SW 1271 (cell line): Measurements from ENCODE around the gene SUSD4.
"Not testable (repeated sequence)": the region's sequence is repeated elsewhere in the genome, so short reads cannot be mapped to it uniquely, and the experiment has no call there.

Experiments used
- DNase-seq, 2 experiments: peaks; one replicate each; lab custom pipeline; 2025; lab: John Stamatoyannopoulos, UW

The SUSD4 gene, protein sequence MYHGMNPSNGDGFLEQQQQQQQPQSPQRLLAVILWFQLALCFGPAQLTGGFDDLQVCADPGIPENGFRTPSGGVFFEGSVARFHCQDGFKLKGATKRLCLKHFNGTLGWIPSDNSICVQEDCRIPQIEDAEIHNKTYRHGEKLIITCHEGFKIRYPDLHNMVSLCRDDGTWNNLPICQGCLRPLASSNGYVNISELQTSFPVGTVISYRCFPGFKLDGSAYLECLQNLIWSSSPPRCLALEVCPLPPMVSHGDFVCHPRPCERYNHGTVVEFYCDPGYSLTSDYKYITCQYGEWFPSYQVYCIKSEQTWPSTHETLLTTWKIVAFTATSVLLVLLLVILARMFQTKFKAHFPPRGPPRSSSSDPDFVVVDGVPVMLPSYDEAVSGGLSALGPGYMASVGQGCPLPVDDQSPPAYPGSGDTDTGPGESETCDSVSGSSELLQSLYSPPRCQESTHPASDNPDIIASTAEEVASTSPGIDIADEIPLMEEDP

DNA sequence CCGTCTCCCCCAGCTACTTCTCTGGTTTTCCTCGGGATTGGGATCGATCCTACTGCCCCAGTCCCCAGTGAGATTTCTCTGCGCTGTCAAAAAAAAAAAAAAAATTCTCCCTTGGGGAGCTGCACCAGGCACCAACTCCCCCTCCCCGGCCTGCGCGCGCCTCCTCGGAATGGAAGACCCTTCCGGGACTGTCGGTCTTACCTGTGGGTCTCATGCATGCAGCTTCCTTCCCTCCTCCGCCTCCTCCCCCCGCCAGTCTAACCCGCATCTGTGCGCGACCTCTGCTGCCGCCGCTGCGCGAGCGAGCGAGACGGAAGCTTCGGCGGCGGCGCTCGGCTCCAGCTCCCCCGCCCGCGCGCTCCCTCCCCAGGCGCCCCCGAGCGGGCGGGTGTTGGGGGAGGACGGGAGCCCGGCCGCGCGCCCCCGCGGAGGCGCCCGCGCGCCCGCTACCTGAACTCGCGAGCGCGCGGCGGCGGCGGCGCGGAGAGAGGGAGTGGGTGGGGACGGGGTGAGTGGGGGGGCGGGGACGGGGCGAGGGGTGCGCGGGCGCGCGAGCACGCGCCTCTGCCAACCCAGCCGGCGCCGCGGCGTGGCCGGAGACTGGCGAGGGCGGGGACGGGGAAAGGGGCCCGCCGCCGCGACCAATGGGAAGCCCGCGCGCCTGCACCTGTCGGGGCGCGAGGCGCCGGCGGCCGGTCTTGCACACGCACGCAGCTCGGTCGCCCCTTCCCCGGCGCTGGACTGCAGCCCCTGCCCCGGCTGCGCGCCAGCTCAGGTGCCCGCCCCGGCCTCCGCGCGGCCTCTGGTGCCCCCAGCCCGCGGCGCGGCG is at the start of gene SUSD4:
TSS of gene SUSD4 (minus strand) at position 321 of the 829 bp plus-strand sequence. CDS start 751 bp downstream, outside the sequence.
- DNase-seq: no peak

DNA sequence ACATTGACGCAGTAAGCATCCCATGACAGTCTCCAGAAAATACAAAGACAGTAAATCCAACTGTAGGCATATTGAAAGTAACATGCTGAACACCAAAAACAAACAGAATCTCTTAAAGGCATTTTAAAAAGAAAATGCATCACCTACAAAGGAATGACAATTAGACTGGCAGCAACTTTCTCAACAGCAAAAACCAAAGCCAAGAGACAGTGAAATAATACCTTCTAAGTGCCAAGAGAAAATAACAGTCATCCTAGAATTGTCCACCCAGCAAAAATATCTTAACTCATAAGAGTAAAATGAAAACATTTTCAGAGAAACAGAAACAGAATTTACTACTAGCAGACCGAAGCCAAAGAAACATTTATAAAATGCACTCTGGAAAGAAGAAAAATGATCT is 49.2 kb upstream of the SUSD4 start:
- no peak for DNase-seq

DNA sequence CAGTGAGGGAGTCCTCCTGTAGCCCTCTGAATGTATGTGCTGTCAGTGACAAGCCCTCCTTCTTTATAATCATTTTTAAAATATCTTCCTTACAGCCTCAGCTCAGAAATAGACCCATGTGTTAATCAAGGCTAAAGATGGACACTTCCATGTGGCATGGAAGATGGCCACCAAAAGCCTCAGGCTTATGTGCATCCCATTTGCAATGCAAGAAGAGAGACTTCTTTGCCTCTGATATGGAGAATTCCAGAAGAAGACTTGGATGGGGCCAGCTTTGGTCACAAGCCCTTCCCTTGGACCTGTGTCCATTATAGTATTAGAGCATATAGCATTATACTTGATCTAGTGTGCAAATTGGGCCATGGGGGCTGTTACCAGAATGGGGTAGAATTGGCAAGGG is 47.7 kb upstream of the SUSD4 start:
- DNase-seq: no peak

DNA sequence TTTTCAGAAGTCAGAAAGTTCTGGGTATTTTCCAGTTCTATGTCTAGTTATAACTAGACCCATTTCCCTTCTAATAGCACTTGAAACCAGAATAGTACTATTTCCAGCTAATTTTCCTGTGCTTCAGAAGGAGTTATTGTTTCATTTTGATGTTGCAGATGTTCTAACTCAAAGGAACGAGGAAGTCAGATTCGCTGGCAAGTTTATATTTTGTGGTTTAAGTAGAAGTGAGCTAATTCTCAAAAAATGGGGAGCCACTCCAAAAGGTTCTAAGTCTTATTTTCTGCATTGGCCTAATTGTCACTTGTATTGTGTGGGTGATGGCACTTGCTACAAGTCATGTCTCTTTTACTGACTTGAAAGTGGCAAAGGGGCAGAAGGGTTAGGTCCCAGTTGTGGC is 47.3 kb upstream of the SUSD4 start:
- no peak for DNase-seq

DNA sequence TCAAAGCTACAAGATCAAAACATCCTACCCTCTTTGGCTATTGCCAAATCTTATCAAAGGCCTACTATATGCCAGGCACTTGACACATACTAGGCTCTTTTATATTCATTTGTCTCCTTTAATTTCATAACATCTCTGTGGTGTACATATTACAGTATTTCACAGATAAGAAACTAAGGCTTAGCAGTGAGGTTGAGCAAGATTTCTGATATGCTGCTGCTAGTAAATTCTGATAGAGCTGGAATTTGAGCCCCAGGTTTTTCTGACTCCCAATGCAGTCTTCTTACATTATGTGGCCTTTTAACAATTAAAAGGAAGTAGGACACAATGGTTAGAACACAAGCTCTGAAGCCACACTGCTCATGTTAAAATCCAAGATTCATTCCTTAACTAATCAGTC is 46.1 kb upstream of the SUSD4 start:
- no peak for DNase-seq

DNA sequence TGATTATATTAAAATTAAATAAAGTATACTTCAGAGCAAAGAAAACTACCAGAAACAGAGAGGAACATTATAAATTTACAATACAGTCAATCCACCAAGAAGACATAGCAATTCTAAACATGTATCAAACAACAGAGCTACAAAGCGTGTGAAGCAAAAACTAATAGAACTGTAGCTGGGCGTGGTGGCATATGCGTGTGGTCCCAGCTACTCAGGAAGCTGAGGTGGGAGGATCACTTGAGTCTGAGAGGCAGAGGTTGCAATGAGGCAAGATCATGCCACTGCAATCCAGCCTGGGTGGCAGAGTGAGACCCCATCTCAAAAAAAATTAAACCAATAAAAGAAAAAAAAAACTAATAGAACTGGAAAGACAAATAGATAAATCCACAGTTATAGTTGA is 41.5 kb upstream of the SUSD4 start:
- DNase-seq: no peak

DNA sequence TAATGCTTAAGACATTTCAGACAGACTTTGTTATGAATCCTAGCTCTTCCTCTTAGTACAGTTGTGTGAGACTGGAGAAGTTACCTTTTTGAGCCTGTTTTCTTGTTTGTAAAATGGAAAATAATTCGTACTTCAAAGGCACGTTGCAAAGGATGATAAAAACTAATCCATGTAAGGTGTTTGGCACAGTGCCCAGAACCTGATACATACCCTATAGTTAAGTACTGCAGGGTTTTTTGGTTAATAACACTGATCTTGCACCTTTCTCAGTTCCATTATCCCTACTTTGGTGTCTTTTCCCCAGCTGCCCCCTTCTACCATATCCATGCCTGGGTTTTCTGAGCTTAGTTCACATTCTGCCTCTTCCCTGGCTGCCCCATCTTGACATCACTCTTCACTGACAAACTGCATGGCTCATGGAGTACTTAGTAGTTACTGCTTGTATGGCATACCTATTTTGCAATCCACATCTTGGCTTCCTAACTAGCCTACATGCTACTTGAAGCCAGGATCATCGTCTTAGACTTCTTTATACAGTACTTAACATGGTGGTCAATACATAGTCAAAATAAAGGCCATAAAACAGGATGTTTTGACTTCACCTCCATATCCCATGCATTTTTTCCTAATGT is 39.3 kb upstream of the SUSD4 start:
- no peak for DNase-seq

DNA sequence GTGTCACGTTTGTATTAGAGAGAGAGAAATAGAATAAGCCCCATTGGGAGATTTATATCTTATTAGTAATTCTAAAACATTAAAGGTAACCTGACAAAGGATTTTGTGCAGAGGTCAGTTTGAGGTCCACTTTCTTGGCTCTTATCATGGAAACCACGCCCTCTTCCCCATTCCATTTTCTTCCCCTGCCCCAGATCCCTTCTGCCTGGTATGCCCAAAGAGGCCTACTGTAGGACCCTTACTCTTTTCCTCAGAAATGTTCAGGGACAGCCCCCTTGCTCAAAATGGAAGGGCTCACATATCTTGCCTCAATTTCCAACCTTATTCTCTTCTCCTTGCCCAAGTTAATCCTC is 38.8 kb upstream of the SUSD4 start:
- DNase-seq: no peak

DNA sequence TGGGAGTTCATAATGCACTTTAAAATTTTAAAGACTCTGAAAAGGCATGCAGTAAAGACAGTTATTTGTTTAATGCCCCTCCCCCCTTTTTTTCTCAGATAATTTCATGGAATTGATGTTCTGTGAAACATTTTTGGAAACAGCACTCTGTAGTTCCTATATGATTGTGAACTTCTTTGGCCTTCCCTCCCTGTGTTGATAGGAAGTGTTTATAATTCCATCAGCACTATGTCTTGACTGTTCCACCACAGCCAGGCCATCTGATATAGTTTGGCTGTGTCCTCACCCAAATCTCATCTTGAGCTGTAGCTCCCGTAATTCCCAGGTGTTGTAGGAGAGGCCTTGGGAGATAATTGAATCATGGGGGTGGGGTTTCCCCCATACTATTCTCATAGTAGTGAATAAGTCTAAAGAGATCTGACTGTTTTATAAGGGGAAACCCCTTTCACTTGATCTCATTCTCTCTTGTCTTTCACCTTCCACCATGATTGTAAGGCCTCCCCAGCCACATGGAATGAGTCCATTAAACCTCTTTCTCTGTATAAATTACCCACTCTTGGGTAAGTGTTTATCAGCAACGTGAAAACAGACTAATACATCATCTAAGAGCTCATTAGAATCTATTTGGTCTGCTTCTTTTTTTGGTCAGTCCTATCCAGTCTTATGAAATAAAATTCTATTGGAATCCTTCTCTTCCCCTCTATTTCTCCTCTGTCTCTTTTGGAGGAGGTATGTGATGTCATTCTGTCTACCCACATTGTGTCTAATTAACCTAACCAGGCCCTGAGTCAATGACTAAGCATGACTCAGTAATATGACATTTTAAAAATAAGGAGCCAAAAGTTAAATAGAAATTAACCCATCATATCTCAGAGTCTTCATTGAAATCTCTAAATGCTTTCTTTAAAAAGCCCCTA is 38.2 kb upstream of the SUSD4 start:
- no peak for DNase-seq

DNA sequence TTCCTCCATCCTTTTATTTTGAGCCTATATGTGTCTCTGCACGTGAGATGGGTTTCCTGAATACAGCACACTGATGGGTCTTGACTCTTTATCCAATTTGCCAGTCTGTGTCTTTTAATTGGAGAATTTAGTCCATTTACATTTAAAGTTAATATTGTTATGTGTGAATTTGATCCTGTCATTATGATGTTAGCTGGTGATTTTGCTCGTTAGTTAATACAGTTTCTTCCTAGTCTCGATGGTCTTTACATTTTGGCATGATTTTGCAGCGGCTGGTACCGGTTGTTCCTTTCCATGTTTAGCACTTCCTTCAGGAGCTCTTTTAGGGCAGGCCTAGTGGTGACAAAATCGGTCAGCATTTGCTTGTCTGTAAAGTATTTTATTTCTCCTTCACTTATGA is 35.4 kb upstream of the SUSD4 start:
- not testable (repeated sequence) for DNase-seq

DNA sequence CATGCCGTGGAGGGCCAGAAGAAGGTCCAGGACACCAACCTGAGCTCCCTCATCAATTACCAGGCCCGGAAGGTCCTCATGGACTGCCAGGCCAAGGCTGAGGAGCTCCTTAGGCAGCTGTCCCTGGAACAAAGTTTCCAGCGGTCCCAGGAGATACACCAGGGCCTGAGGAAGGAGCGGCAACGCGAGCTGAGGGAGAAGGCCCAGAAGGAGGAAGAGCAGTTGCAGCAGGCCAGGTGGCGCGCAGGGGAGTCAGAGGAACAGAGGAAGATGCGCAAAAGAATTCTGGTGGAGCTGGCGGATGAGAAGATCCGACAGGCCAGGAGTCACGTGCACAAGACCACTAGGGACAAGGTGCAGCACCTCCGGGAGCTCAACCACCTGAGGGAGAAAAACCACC is 30.7 kb upstream of the SUSD4 start:
- DNase-seq: no peak

DNA sequence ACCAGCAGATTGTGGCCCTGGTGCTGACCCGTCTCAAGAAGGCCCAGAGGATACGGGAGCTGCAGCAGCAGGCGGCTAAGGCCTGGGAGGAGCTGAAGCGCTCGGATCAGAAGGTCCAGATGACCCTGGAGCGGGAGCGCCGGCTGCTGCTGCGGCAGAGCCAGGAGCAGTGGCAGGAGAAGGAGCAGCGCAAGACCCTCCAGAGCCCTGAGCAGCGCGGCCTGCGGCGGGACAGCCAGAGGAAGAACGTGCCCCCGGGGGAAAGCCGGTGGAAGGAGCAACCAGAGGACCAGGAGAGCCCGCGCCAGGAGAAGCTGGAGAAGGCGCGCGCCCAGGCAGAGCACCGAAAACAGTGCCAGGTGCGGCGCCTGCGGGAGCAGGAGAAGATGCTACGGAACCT is 30.3 kb upstream of the SUSD4 start:
- no peak for DNase-seq

DNA sequence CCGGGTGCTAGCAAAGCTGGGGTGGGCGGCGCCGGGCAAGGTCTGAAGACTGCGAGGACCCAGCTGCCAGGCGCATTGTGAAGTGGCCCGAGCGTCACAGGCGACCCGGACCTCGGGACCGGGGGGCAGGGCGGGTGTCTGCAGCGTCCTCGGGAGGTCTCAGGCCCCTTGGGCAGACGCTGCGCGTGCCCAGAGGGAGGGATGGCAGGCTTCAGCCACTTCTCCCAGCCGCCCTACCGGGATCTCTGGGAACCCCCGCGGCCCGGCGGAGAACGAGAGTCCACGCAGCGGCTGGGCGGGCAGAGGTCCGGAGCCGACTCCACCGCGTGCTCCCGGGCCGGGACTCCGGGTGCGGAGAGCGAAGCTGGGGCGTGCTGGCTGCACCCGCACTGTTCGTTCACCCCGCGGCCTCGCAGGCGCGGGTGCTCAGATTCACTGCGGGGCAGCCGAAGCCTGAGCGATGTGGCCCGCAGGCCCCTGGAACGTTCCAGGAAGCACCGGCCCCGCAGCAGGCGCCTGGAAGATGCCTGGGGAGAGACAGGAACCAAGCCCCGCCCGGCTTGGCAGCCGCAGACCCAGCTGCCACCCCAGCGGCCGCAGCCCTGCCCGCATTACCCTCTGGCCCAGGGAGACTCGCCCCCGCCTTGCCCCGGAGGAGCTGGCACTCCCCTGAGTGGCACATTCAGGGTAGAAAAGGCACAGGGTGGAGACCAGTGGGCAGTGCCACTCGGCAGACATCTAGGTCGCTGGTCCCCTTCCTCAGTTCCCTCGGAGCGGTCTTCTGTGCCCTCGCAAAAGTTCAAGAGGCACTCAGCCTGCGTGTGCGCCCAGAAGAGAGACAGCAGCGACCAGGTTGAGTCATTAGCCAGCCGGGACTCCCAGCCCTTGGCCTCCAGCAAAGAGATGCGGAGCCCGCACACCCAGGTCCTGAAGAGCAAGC is 29.6 kb upstream of the SUSD4 start, which contains the start of gene CCDC185:
TSS of gene CCDC185 (plus strand) at position 141 of the 940 bp plus-strand sequence. CDS start at position 202, 61 bp downstream.
- DNase-seq: no peak

DNA sequence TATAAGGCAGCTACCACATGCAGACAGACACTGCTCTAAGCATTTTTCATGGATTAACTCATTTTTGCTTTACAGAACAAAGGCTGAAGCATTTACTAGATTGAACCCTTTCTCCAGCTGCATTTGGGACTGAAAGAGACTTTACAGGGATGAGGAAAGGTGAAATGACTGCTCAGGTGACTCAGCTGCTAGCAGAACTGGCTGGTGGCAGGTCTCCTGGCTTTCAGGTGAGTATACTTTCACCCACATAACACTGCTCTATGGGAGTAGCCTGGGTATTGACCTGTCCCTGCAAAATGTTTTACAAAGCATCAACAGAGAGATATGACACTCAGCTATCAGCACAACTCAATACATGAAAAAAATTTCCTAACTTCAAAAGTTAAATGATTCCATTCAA is 26.6 kb upstream of the SUSD4 start:
- DNase-seq: no peak

DNA sequence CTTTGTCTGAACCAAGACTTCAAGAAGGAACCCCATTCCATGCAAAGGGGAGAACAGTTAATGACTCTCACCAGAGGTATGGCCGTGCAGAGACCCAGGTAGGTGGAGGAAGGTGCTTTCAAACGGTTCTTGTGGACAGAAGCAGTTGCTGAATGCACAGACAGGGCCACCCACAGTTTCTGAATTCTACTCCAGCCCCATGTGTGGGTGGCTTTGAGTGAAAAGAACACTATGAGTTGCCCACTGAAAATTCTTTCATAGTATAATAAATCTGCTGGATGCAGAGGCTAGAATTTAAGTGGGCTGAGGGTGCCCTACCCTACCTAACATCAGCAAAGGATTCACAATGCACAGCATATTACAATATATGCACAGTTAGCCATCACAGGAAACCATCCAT is 22.0 kb upstream of the SUSD4 start:
- DNase-seq: no peak

DNA sequence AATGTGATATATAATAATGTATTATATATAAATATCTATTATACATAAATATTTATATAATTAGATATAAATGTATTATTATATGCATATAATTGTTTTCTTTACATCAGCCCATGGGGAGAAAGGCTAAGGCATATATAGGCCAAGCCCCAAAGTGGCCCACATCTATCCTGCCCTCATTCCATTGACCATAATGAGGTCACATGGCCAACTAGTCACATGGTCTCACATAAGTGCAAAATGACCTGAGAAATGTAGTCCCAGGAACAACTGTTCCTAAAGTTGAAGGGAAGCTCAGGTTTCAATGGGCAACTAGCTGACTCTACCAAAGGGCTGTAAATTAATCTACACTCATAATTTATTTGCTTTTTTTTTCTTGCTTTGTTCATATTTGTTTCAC is 14.8 kb upstream of the SUSD4 start:
- no peak for DNase-seq

DNA sequence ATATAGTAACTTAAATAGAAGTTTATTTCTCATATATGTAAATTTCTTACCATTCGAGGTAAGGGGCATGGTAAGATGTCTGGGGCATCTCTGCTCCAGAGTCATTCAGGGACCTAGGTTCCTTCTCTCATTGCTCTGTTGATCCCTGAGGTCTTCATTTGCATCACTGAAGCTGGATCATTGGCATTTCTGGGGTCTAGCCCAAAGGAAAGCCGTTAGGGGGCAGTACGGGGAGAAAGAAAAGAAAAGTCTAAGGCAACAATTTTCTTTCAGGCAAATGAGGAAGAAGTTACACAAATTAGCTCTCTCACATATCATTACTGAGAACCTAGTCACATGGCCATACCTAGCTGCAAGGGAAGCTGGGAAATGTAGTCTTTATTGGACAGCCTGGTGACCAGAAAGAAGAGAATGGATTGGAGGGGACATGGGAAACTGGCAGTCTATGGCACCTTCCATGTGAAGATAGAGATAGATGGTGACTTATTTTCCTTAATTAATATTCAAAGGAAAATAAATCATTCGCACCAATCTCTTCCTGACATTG is 10.2 kb upstream of the SUSD4 start:
- DNase-seq: no peak

DNA sequence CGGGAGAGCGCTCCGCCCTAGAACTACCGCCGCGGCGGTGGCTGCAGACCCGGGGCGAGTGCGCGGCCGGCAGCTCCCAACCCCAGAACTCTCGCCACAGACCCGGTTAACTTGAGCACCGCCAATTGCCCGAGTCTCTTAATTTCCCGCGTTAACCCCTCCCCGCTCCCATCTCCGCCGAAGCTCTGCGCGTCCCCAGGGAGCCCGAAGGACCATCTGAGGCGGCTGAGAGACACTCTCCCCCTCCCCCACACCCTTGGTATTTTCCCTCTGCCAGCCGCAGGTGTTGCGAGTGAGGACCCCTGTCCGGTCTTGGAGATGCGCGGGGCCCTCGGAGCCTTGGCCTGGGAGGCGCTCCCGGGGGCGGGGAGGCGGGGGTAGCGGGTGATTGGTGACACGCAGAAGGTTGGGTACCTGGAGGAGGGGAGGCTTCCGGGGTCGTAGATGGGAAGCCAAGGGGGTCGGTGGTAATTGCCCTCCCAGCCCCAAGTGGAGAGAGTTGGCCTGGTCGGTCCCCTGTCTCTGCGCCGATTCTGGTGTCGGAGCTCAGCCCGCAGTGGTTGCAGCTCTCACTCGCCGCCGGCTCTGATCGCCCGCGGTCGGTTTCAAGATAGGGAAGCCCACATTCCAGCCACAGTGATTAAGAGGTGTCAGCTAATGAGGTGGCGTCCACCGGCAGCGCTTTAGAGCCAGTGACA is 858 bp upstream of the SUSD4 start:
- DNase-seq: no peak

DNA sequence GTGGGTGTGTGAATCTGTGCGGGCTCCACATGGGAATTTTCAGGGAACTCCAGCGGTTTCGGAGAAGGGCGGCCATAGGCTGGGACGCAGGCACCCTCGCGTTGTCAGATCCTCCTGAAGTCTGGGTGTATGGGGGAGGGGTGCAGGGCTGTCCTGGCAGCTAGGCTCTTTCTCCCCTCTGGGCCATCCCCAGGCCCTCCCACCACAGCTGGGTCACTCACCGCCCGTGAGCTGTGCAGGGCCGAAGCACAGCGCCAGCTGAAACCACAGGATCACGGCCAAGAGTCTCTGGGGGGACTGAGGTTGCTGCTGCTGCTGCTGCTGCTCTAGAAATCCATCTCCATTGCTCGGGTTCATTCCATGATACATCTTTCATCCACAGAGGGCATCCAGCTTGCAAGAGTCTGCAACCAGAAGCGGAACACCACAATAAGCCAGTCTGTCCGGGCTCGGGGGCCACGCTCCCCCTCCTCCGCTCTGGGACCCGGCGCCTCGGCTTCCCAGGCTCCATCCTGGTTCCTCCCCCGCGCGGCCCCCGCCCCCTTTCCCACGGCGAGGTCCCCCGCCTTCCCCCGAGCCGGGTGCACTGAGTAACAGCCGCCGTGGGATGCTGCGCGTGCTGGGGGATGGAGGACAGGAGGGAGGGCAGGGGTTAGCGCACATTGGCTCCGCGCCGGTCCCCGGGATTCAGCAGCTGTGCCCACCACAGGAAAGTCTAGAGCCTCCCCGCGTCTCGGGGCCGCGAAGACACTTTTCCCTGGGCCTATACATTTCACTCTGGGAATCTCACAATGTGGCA is 720 bp downstream of the SUSD4 start:
- DNase-seq: no peak
